H9 (cell line): ENCODE measurements around the gene VPS13A. TPM values are rescaled to one million over a fixed set of nuclear protein-coding genes. Genes with fewer than 3 reads are reported as not detected.

Experiments used
- DNase-seq: peaks from one replicate; pipeline ENCODE4 v3.0.0-alpha.2; 2017
- H2AFZ ChIP-seq: one replicate; pipeline ENCODE4 v1.6.1; 2013; ENCODE audit warnings: mild to moderate bottlenecking, low read length, control low read depth, moderate library complexity
- H2AK5ac ChIP-seq: 2 replicates; pipeline ENCODE4 v1.6.1; 2013; ENCODE audit warnings: low read length, control low read depth, mixed read lengths; ENCODE audit not compliant: insufficient read length
- H2BK120ac ChIP-seq: one replicate; pipeline ENCODE4 v1.6.1; 2013; ENCODE audit warnings: low read depth, mild to moderate bottlenecking, low read length, control low read depth, inconsistent platforms; ENCODE audit not compliant: poor library complexity, severe bottlenecking
- H2BK12ac ChIP-seq: 2 replicates; pipeline ENCODE4 v1.6.1; 2013; ENCODE audit warnings: low read length, control low read depth, mixed read lengths, low read depth; ENCODE audit not compliant: insufficient read length
- H2BK15ac ChIP-seq: 2 replicates; pipeline ENCODE4 v1.6.1; 2013; ENCODE audit warnings: low read depth, low read length, control low read depth
- H2BK20ac ChIP-seq: one replicate; pipeline ENCODE4 v1.6.1; 2013; ENCODE audit warnings: low read depth, mild to moderate bottlenecking, low read length, control low read depth, inconsistent platforms; ENCODE audit not compliant: poor library complexity, severe bottlenecking
- H2BK5ac ChIP-seq: 2 replicates; pipeline ENCODE4 v1.6.1; 2013; ENCODE audit warnings: low read length, control low read depth, mixed read lengths; ENCODE audit not compliant: insufficient read length
- H3K14ac ChIP-seq: 2 replicates; pipeline ENCODE4 v1.6.1; 2013; ENCODE audit warnings: low read length, control low read depth; ENCODE audit not compliant: insufficient read depth
- H3K18ac ChIP-seq: 2 replicates; pipeline ENCODE4 v1.6.1; 2013; ENCODE audit warnings: low read depth, mild to moderate bottlenecking, mixed read lengths, low read length, control low read depth; ENCODE audit not compliant: insufficient read length
- H3K23ac ChIP-seq: 2 replicates; pipeline ENCODE4 v1.6.1; 2013; ENCODE audit warnings: low read length, control low read depth, mixed read lengths, low read depth; ENCODE audit not compliant: insufficient read length
- H3K23me2 ChIP-seq: 2 replicates; pipeline ENCODE4 v1.6.1; 2013; ENCODE audit warnings: low read depth, mild to moderate bottlenecking, mixed read lengths, low read length, control low read depth; ENCODE audit not compliant: insufficient read length, poor library complexity, severe bottlenecking
- H3K27ac ChIP-seq: 2 replicates; pipeline ENCODE4 v1.5.1; 2013; ENCODE audit warnings: low read length, control low read depth, mixed read lengths, low read depth; ENCODE audit not compliant: insufficient read length
- H3K27me3 ChIP-seq: 2 replicates; pipeline ENCODE4 v1.6.1; 2013; ENCODE audit warnings: low read length, control low read depth, inconsistent platforms; ENCODE audit not compliant: insufficient read depth
- H3K4ac ChIP-seq: 2 replicates; pipeline ENCODE4 v1.6.1; 2013; ENCODE audit warnings: low read depth, mild to moderate bottlenecking, control low read depth, inconsistent platforms, low read length, moderate library complexity
- H3K4me1 ChIP-seq: 2 replicates; pipeline ENCODE4 v1.6.1; 2013; ENCODE audit warnings: low read length, control low read depth, inconsistent platforms; ENCODE audit not compliant: insufficient read depth
- H3K4me2 ChIP-seq: 2 replicates; pipeline ENCODE4 v1.6.1; 2013; ENCODE audit warnings: low read length, control low read depth, mixed read lengths; ENCODE audit not compliant: insufficient read length, insufficient read depth
- H3K56ac ChIP-seq: 2 replicates; pipeline ENCODE4 v1.6.1; 2013; ENCODE audit warnings: low read depth, mild to moderate bottlenecking, mixed read lengths, low read length, control low read depth; ENCODE audit not compliant: insufficient read length
- H3K79me1 ChIP-seq: 2 replicates; pipeline ENCODE4 v1.6.1; 2013; ENCODE audit warnings: low read depth, mild to moderate bottlenecking, moderate library complexity, low read length, control low read depth, inconsistent platforms; ENCODE audit not compliant: insufficient read depth, poor library complexity, severe bottlenecking
- H3K79me2 ChIP-seq: 2 replicates; pipeline ENCODE4 v1.6.1; 2013; ENCODE audit warnings: low read length, control low read depth, inconsistent platforms; ENCODE audit not compliant: insufficient read depth
- H3K9ac ChIP-seq: 2 replicates; pipeline ENCODE4 v1.6.1; 2013; ENCODE audit warnings: low read length, control low read depth, mixed read lengths; ENCODE audit not compliant: insufficient read length; ENCODE audit errors: extremely low read depth
- H3K9me3 ChIP-seq: one replicate; pipeline ENCODE4 v1.6.1; 2013; ENCODE audit warnings: low read depth, low read length, inconsistent platforms; ENCODE audit not compliant: control insufficient read depth
- H3T11ph ChIP-seq: one replicate; pipeline ENCODE4 v1.6.1; 2013; ENCODE audit warnings: mild to moderate bottlenecking, low read length, control low read depth, inconsistent platforms
- H4K20me1 ChIP-seq: one replicate; pipeline ENCODE4 v1.6.1; 2013; ENCODE audit not compliant: control insufficient read depth, insufficient read length, insufficient read depth
- H4K5ac ChIP-seq: 2 replicates; pipeline ENCODE4 v1.6.1; 2013; ENCODE audit warnings: low read depth, mild to moderate bottlenecking, mixed read lengths, low read length, control low read depth; ENCODE audit not compliant: insufficient read length
- H4K8ac ChIP-seq: replicated peaks from 2 replicates; pipeline ENCODE4 v1.6.1; 2013; ENCODE audit warnings: low read length, control low read depth, mixed read lengths, low read depth; ENCODE audit not compliant: insufficient read length
- H4K91ac ChIP-seq: 2 replicates; pipeline ENCODE4 v1.6.1; 2013; ENCODE audit warnings: low read depth, mild to moderate bottlenecking, moderate library complexity, mixed read lengths, low read length, control low read depth; ENCODE audit not compliant: insufficient read length
- H3K27ac Mint-ChIP-seq, 3 experiments: 2 replicates in 2 of 3; 3 replicates in 1 of 3; pipeline ENCODE4 v1.8.0; 2020 to 2021; ENCODE audit warnings: mixed read lengths in 3 of 3, mild to moderate bottlenecking in 1 of 3, moderate library complexity in 1 of 3
- H3K27me3 Mint-ChIP-seq: 2 replicates; pipeline ENCODE4 v1.8.0; 2021; ENCODE audit warnings: low read depth, mild to moderate bottlenecking, moderate library complexity, mixed read lengths
- H3K36me3 Mint-ChIP-seq, 3 experiments: 2 replicates in 2 of 3; 3 replicates in 1 of 3; pipeline ENCODE4 v1.8.0; 2020 to 2021; ENCODE audit warnings: low read depth in 3 of 3, mixed read lengths in 3 of 3; ENCODE audit not compliant: insufficient read depth in 1 of 3
- H3K4me1 Mint-ChIP-seq, 2 experiments: 2 replicates each; pipeline ENCODE4 v1.8.0; 2020; ENCODE audit warnings: mixed read lengths in 2 of 2
- H3K4me3 Mint-ChIP-seq, 2 experiments: 2 replicates in 1 of 2; 3 replicates in 1 of 2; pipeline ENCODE4 v1.8.0; 2020 to 2021; ENCODE audit warnings: mild to moderate bottlenecking in 2 of 2, mixed read lengths in 2 of 2, moderate library complexity in 1 of 2
- H3K9me3 Mint-ChIP-seq, 2 experiments: 2 replicates in 1 of 2; 3 replicates in 1 of 2; pipeline ENCODE4 v1.8.0; 2020; ENCODE audit warnings: mild to moderate bottlenecking in 2 of 2, mixed read lengths in 2 of 2, moderate library complexity in 1 of 2
- WGBS: extraction: QIAGEN DNeasy Blood & Tissue Kit; methylation state at CpG from one replicate; pipeline ENCODE4 v1.1.7; 2013; ENCODE audit warnings: missing lambda C conversion rate, low lambda C conversion rate, mixed read lengths; ENCODE audit not compliant: insufficient read length; ENCODE audit errors: extremely low coverage; 5-methylcytosine and 5-hydroxymethylcytosine counted together
- total RNA-seq: library from RNA; stranded (reverse); gene quantifications from 2 replicates; pipeline ENCODE4 v1.2.1, GENCODE V29; 2021
- TF ChIP-seq, protein P1 (sequence below): fragments of 200-600 bp; sonication (generic); conservative IDR thresholded peaks from 3 replicates; pipeline ENCODE4 v1.8.0; 2021; ENCODE audit warnings: antibody characterized with exemption, mild to moderate bottlenecking

The VPS13A gene
- total RNA-seq, 1 experiment from 2014 or later, result 34.0 TPM

DNA sequence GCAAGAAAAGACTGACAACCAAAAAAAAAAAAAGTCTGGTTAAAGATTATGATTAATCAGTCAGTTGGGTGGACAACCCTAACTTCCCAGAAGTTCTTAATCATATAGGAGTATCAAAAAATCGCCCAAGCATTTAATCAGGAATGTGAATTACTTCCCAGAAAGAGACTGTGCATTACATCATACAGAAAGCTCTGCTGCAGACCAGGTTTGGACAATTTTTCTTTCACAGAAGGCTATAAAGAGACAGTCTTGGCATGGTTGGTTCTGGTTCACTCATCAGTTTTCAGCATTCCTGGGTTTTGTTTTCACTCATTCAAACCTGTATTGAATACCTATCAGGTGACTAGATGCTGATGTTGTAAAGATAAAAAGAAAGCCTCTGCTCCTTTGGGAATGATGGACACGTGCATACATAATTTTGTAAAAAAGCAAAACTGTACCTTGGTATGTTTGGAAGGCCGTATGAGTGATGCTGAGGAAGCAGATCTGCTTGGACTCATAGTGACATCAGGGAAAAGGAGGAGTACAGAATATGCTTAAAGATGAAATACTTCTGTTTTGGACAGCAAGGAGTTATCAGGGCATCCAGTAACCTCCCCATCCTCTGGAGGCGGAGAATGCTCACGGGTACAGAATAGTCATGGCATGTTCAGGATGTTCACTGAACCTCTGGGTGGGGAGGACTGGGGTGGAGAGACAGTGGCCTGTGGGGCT, 292.3 kb downstream of the VPS13A start:
- WGBS, result no CpG with 5 or more reads among the region's 5 CpGs
- H4K91ac ChIP-seq, result no peak overlapping the region
- H3T11ph ChIP-seq, result no peak overlapping the region
- no peaks in the 10 kb centered on the region for H3K79me1 ChIP-seq
- H2BK120ac ChIP-seq, result no peak overlapping the region
- no peak overlapping the region for H3K23ac ChIP-seq
- H2BK15ac ChIP-seq, result no peak overlapping the region
- H3K27me3 ChIP-seq, result no peaks in the 10 kb centered on the region
- H3K4ac ChIP-seq, result no peak overlapping the region
- H3K27ac ChIP-seq, result no peak overlapping the region
- no peaks in the 10 kb centered on the region for H4K20me1 ChIP-seq
- no peaks in the 10 kb centered on the region for H3K79me2 ChIP-seq
- DNase-seq, result no peak
- TF ChIP-seq, protein P1, sequence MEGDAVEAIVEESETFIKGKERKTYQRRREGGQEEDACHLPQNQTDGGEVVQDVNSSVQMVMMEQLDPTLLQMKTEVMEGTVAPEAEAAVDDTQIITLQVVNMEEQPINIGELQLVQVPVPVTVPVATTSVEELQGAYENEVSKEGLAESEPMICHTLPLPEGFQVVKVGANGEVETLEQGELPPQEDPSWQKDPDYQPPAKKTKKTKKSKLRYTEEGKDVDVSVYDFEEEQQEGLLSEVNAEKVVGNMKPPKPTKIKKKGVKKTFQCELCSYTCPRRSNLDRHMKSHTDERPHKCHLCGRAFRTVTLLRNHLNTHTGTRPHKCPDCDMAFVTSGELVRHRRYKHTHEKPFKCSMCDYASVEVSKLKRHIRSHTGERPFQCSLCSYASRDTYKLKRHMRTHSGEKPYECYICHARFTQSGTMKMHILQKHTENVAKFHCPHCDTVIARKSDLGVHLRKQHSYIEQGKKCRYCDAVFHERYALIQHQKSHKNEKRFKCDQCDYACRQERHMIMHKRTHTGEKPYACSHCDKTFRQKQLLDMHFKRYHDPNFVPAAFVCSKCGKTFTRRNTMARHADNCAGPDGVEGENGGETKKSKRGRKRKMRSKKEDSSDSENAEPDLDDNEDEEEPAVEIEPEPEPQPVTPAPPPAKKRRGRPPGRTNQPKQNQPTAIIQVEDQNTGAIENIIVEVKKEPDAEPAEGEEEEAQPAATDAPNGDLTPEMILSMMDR, result no peak
- H3K27ac Mint-ChIP-seq, result no peak overlapping the region
- H2BK5ac ChIP-seq, result no peak overlapping the region
- H2BK12ac ChIP-seq, result no peak overlapping the region
- no peak overlapping the region for H3K56ac ChIP-seq
- peaks cover 11 to 13% of the 10 kb centered on the region in 2 experiments for H3K4me1 Mint-ChIP-seq
- H3K4me3 Mint-ChIP-seq, result no peak overlapping the region
- no peak overlapping the region for H3K9ac ChIP-seq
- H3K23me2 ChIP-seq, result no peaks in the 10 kb centered on the region
- no peak overlapping the region for H2BK20ac ChIP-seq
- H3K14ac ChIP-seq, result no peak overlapping the region
- H3K4me2 ChIP-seq, result no peak overlapping the region
- no peak overlapping the region for H4K5ac ChIP-seq
- peaks cover 0 to 11% (median 4%) of the 10 kb centered on the region in 3 experiments; a peak in 5 of 7 replicates for H3K36me3 Mint-ChIP-seq
- no peak overlapping the region for H4K8ac ChIP-seq
- H2AFZ ChIP-seq, result no peak overlapping the region
- H2AK5ac ChIP-seq, result no peak overlapping the region
- H3K9me3 Mint-ChIP-seq, result peaks cover 8 to 24% of the 10 kb centered on the region in 2 experiments
- no peak overlapping the region for H3K18ac ChIP-seq
- H3K4me1 ChIP-seq, result no peaks in the 10 kb centered on the region; the same call in 1 of the 2 replicates
- no peaks in the 10 kb centered on the region for H3K9me3 ChIP-seq
- peaks cover 2% of the 10 kb centered on the region; the same call in 1 of the 2 replicates for H3K27me3 Mint-ChIP-seq

Other genes starting within 250 kb of the VPS13A start
- gene FOXB2, start 157.9 kb upstream of the VPS13A start, total RNA-seq, result 7.8 and 8.4 TPM in 2 replicates